ENCODE measurements around the gene KCTD17. TPM values are rescaled to one million over a fixed set of nuclear protein-coding genes. Genes with fewer than 3 reads are reported as not detected.

Gene KCTD17
- total and polyA plus RNA-seq, 4 donors, result 2.0 to 5.2 (median 3.7) TPM

- Histone ChIP-seq H3K27me3 (ENCODE audit: control insufficient read depth in 4 of 4, insufficient read depth in 4 of 4, low read length in 3 of 4) (no peaks in the 10 kb centered on the region), H3K4me1 (ENCODE audit: control insufficient read depth in 4 of 4, insufficient read depth in 4 of 4, low read length in 3 of 4) (no peaks in the 10 kb centered on the region), H3K9me3 (ENCODE audit: control insufficient read depth in 4 of 4, low read length in 3 of 4) (no peaks in the 10 kb centered on the region), H3K27ac (ENCODE audit: low read depth in 1 of 2, low read length in 2 of 2) (no peak overlapping the region), H3K9ac (ENCODE audit: low read depth in 1 of 2, low read length in 2 of 2) (no peak overlapping the region), H3K36me3 (ENCODE audit: control insufficient read depth in 4 of 4, insufficient read depth in 3 of 4, low read depth in 1 of 4, low read length in 3 of 4) (peaks cover 0 to 17% (median under 1%) of the 10 kb centered on the region in 4 donors), H3K4me3 (ENCODE audit: low read depth in 1 of 3, low read length in 3 of 3) (no peak overlapping the region)
- TF ChIP-seq, protein P1, sequence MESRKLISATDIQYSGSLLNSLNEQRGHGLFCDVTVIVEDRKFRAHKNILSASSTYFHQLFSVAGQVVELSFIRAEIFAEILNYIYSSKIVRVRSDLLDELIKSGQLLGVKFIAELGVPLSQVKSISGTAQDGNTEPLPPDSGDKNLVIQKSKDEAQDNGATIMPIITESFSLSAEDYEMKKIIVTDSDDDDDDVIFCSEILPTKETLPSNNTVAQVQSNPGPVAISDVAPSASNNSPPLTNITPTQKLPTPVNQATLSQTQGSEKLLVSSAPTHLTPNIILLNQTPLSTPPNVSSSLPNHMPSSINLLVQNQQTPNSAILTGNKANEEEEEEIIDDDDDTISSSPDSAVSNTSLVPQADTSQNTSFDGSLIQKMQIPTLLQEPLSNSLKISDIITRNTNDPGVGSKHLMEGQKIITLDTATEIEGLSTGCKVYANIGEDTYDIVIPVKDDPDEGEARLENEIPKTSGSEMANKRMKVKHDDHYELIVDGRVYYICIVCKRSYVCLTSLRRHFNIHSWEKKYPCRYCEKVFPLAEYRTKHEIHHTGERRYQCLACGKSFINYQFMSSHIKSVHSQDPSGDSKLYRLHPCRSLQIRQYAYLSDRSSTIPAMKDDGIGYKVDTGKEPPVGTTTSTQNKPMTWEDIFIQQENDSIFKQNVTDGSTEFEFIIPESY (IDR thresholded peaks at IDR 0.05), result no peak
- TF ChIP-seq NR2F2 (IDR thresholded peaks at IDR 0.05) (no peak), MAX (IDR thresholded peaks at IDR 0.05) (no peak), ATF3 (IDR thresholded peaks at IDR 0.05) (no peak), GABPA (IDR thresholded peaks at IDR 0.05 in 1 of 2, conservative IDR thresholded peaks at IDR 0.05 in 1 of 2) (no peak), FOXA1 (IDR thresholded peaks at IDR 0.05) (no peak), YY1 (IDR thresholded peaks at IDR 0.05) (no peak)
- TF ChIP-seq, protein P2, sequence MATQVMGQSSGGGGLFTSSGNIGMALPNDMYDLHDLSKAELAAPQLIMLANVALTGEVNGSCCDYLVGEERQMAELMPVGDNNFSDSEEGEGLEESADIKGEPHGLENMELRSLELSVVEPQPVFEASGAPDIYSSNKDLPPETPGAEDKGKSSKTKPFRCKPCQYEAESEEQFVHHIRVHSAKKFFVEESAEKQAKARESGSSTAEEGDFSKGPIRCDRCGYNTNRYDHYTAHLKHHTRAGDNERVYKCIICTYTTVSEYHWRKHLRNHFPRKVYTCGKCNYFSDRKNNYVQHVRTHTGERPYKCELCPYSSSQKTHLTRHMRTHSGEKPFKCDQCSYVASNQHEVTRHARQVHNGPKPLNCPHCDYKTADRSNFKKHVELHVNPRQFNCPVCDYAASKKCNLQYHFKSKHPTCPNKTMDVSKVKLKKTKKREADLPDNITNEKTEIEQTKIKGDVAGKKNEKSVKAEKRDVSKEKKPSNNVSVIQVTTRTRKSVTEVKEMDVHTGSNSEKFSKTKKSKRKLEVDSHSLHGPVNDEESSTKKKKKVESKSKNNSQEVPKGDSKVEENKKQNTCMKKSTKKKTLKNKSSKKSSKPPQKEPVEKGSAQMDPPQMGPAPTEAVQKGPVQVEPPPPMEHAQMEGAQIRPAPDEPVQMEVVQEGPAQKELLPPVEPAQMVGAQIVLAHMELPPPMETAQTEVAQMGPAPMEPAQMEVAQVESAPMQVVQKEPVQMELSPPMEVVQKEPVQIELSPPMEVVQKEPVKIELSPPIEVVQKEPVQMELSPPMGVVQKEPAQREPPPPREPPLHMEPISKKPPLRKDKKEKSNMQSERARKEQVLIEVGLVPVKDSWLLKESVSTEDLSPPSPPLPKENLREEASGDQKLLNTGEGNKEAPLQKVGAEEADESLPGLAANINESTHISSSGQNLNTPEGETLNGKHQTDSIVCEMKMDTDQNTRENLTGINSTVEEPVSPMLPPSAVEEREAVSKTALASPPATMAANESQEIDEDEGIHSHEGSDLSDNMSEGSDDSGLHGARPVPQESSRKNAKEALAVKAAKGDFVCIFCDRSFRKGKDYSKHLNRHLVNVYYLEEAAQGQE (IDR thresholded peaks at IDR 0.05), result no peak
- WGBS, result 62% methylated on average over 7 of the region's 7 CpGs
- no peak for DNase-seq (ENCODE audit: low spot score)
Measured at GRCh38 chr22:37062376-37062675, 10.8 kb downstream of the KCTD17 start.

GRCh38 chr22:37062702-37063381 is 11.3 kb downstream of the KCTD17 start:
- 80% methylated on average over 15 of the region's 15 CpGs for WGBS
- H3K4me1 ChIP-seq (ENCODE audit: control insufficient read depth in 4 of 4, insufficient read depth in 4 of 4, low read length in 3 of 4), result no peaks in the 10 kb centered on the region
- H3K9me3 ChIP-seq (ENCODE audit: control insufficient read depth in 4 of 4, low read length in 3 of 4), result no peaks in the 10 kb centered on the region
- no peak overlapping the region for H3K4me3 ChIP-seq (ENCODE audit: low read depth in 1 of 3, low read length in 3 of 3)
- DNase-seq (ENCODE audit: low spot score), result no peak
- TF ChIP-seq SP1 (IDR thresholded peaks at IDR 0.05), result no peak
- no peak overlapping the region for H3K9ac ChIP-seq (ENCODE audit: low read depth in 1 of 2, low read length in 2 of 2)
- no peak overlapping the region for H3K27ac ChIP-seq (ENCODE audit: low read depth in 1 of 2, low read length in 2 of 2)
- H3K27me3 ChIP-seq (ENCODE audit: control insufficient read depth in 4 of 4, insufficient read depth in 4 of 4, low read length in 3 of 4), result no peaks in the 10 kb centered on the region
- H3K36me3 ChIP-seq (ENCODE audit: control insufficient read depth in 4 of 4, insufficient read depth in 3 of 4, low read depth in 1 of 4, low read length in 3 of 4), result peaks cover 0 to 20% (median 2%) of the 10 kb centered on the region in 4 donors
